Neural cell (in vitro differentiated cells): ENCODE results near the gene GNG12. TPM values are rescaled to one million over a fixed set of nuclear protein-coding genes. Genes with fewer than 3 reads are reported as not detected.

Experiments
- H2AFZ ChIP-seq: fragments of 200-600, 300-800 bp; sonication (generic), shearing (Covaris generic); 2 replicates; pipeline ENCODE4 v1.6.0; 2014; ENCODE audit warnings: low read depth, mild to moderate bottlenecking, antibody characterized with exemption, low read length, moderate library complexity
- H3F3A ChIP-seq: fragments of 200-600 bp; shearing (Covaris generic); 2 replicates; pipeline ENCODE4 v1.6.1; 2016; ENCODE audit warnings: mild to moderate bottlenecking, moderate library complexity, mixed read lengths, antibody characterized with exemption, low read length; ENCODE audit not compliant: insufficient read depth, poor library complexity, severe bottlenecking
- H3K27ac ChIP-seq: fragments of 200-600, 300-800 bp; sonication (generic), shearing (Covaris generic); 2 replicates; pipeline ENCODE4 v1.5.1; 2014; ENCODE audit warnings: mild to moderate bottlenecking, low read length, moderate library complexity
- H3K27me3 ChIP-seq: fragments of 300-800, 200-600 bp; sonication (generic), shearing (Covaris generic); 2 replicates; pipeline ENCODE4 v1.6.0; 2014; ENCODE audit warnings: mild to moderate bottlenecking, low read depth, low read length, moderate library complexity; ENCODE audit not compliant: insufficient read depth
- H3K36me3 ChIP-seq: fragments of 300-800, 200-600 bp; sonication (generic), shearing (Covaris generic); 2 replicates; pipeline ENCODE4 v1.5.1; 2014; ENCODE audit warnings: mild to moderate bottlenecking, antibody characterized with exemption, low read length, moderate library complexity; ENCODE audit not compliant: insufficient read depth
- H3K4me2 ChIP-seq: fragments of 300-800, 200-600 bp; sonication (generic), shearing (Covaris generic); 2 replicates; pipeline ENCODE4 v1.6.0; 2014; ENCODE audit warnings: mild to moderate bottlenecking, low read length
- H3K4me3 ChIP-seq: fragments of 300-800, 200-600 bp; sonication (generic), shearing (Covaris generic); 2 replicates; pipeline ENCODE4 v1.5.1; 2014; ENCODE audit warnings: mild to moderate bottlenecking, low read length, moderate library complexity
- H3K79me2 ChIP-seq: fragments of 200-600 bp; shearing (Covaris generic); replicated peaks from 2 replicates; pipeline ENCODE4 v1.6.0; 2014; ENCODE audit warnings: mild to moderate bottlenecking, low read length, moderate library complexity; ENCODE audit not compliant: insufficient read depth
- H3K9ac ChIP-seq: fragments of 300-800, 200-600 bp; sonication (generic), shearing (Covaris generic); 2 replicates; pipeline ENCODE4 v1.6.1; 2016; ENCODE audit warnings: mild to moderate bottlenecking, low read length, mixed read lengths
- H3K9me2 ChIP-seq: fragments of 200-600 bp; shearing (Covaris generic); 2 replicates; pipeline ENCODE4 v1.6.1; 2016; ENCODE audit warnings: mild to moderate bottlenecking, low read length, mixed read lengths; ENCODE audit not compliant: insufficient read depth
- H3K9me3 ChIP-seq: fragments of 200-600, 300-800 bp; sonication (generic), shearing (Covaris generic); 2 replicates; pipeline ENCODE4 v1.6.1; 2016; ENCODE audit warnings: mild to moderate bottlenecking, mixed run types, low read length, moderate library complexity, mixed read lengths
- H4K20me1 ChIP-seq: fragments of 200-600 bp; shearing (Covaris generic); 2 replicates; pipeline ENCODE4 v1.6.1; 2016; ENCODE audit warnings: mild to moderate bottlenecking, mixed run types; ENCODE audit not compliant: insufficient read depth
- CTCF ChIP-seq: fragments of 450-650 bp; IDR thresholded peaks from 2 replicates; pipeline ENCODE4 v1.5.1; 2014; ENCODE audit warnings: antibody characterized with exemption, mild to moderate bottlenecking, moderate library complexity; ENCODE audit not compliant: poor library complexity, severe bottlenecking
- EP300 ChIP-seq: fragments of 450-650 bp; conservative IDR thresholded peaks from 2 replicates; pipeline ENCODE4 v1.6.1; 2014; ENCODE audit warnings: antibody characterized with exemption, mild to moderate bottlenecking, moderate library complexity; ENCODE audit not compliant: poor library complexity, severe bottlenecking
- EZH2 ChIP-seq: fragments of 200-600, 300-800 bp; shearing (Covaris generic), sonication (generic); IDR thresholded peaks from 2 replicates; pipeline ENCODE4 v1.6.1; 2014; ENCODE audit warnings: antibody characterized with exemption, low read length, borderline replicate concordance, mild to moderate bottlenecking; ENCODE audit not compliant: insufficient read depth, poor library complexity, severe bottlenecking
- MXI1 ChIP-seq: fragments of 450-650 bp; conservative IDR thresholded peaks from 2 replicates; pipeline ENCODE4 v1.6.1; 2014; ENCODE audit warnings: antibody characterized with exemption, mild to moderate bottlenecking; ENCODE audit not compliant: poor library complexity, severe bottlenecking
- POLR2AphosphoS5 ChIP-seq: IDR thresholded peaks from 2 replicates; pipeline ENCODE4 v1.6.1; 2012
- RAD21 ChIP-seq: fragments of 450-650 bp; conservative IDR thresholded peaks from 2 replicates; pipeline ENCODE4 v1.6.1; 2014; ENCODE audit warnings: antibody characterized with exemption, mild to moderate bottlenecking, moderate library complexity
- REST ChIP-seq: IDR thresholded peaks from 2 replicates; pipeline ENCODE4 v1.6.1; 2012; ENCODE audit warnings: borderline replicate concordance
- SMC3 ChIP-seq: fragments of 450-650 bp; conservative IDR thresholded peaks from 2 replicates; pipeline ENCODE4 v1.6.1; 2014; ENCODE audit warnings: antibody characterized with exemption, mild to moderate bottlenecking, moderate library complexity; ENCODE audit not compliant: poor library complexity
- TAF1 ChIP-seq: IDR thresholded peaks from 2 replicates; pipeline ENCODE4 v1.6.1; 2012; ENCODE audit warnings: low read depth
- polyA plus RNA-seq: library from polyadenylated mRNA; depleted of rRNA; stranded (reverse); fragments of >200 nt; gene quantifications from 2 replicates; pipeline ENCODE4 v1.2.3, GENCODE V29; 2014

Gene GNG12
- polyA plus RNA-seq, 1 donor from 2014 or later = 0.35 TPM

GRCh38 chr1:67807282-67807681 is 26.0 kb downstream of the GNG12 start:
- Histone ChIP-seq H3K4me3 (no peak overlapping the region), H3K79me2 (no peaks in the 10 kb centered on the region), H3K9me3 (no peaks in the 10 kb centered on the region), H3K9ac (no peak overlapping the region), H3K4me2 (no peak overlapping the region), H3K36me3 (no peaks in the 10 kb centered on the region), H3K27me3 (no peaks in the 10 kb centered on the region), H3K27ac (no peak overlapping the region), H3K9me2 (no peaks in the 10 kb centered on the region), H3F3A (no peaks in the 10 kb centered on the region), H2AFZ (no peak overlapping the region), H4K20me1 (no peaks in the 10 kb centered on the region)
- TF ChIP-seq TAF1 = no peak
- no peak for TF ChIP-seq EP300
- no peak for TF ChIP-seq POLR2AphosphoS5
- no peak for TF ChIP-seq SMC3
- no peak for TF ChIP-seq MXI1
- TF ChIP-seq REST = no peak
- no peak for TF ChIP-seq RAD21
- no peak for TF ChIP-seq CTCF
- no peak for TF ChIP-seq EZH2

GRCh38 chr1:67804710-67805109 is 28.6 kb downstream of the GNG12 start:
- TF ChIP-seq SMC3 (no peak), EP300 (no peak), EZH2 (no peak), POLR2AphosphoS5 (no peak), CTCF (no peak), REST (no peak), TAF1 (no peak)
- Histone ChIP-seq H3K36me3 (no peaks in the 10 kb centered on the region), H4K20me1 (no peaks in the 10 kb centered on the region), H3F3A (no peaks in the 10 kb centered on the region), H3K9ac (no peak overlapping the region), H2AFZ (no peak overlapping the region), H3K27ac (no peak overlapping the region), H3K27me3 (no peaks in the 10 kb centered on the region), H3K9me3 (no peaks in the 10 kb centered on the region), H3K9me2 (no peaks in the 10 kb centered on the region), H3K4me3 (no peak overlapping the region), H3K79me2 (no peaks in the 10 kb centered on the region), H3K4me2 (no peak overlapping the region)
